Measurements from ENCODE around the gene AHRR. TPM values are rescaled to one million over a fixed set of nuclear protein-coding genes. Genes with fewer than 3 reads are reported as not detected.

The AHRR gene
- total RNA-seq, 1 donor from 2014 or later: 11.3 TPM

GRCh38 chr5:482506-482905 lies 161.0 kb downstream of the AHRR start:
- intact Hi-C loops (cut with DNase I): no loop called here
- Histone ChIP-seq H3K36me3 (no peaks in the 10 kb centered on the region), H3K4me3 (no peak overlapping the region), H3K9me3 (no peaks in the 10 kb centered on the region), H3K27me3 (peaks cover 58% of the 10 kb centered on the region), H3K4me1 (peaks cover 7% of the 10 kb centered on the region), H3K27ac (no peak overlapping the region)
- ATAC-seq (no peak), DNase-seq (no peak)
- TF ChIP-seq, protein P1, sequence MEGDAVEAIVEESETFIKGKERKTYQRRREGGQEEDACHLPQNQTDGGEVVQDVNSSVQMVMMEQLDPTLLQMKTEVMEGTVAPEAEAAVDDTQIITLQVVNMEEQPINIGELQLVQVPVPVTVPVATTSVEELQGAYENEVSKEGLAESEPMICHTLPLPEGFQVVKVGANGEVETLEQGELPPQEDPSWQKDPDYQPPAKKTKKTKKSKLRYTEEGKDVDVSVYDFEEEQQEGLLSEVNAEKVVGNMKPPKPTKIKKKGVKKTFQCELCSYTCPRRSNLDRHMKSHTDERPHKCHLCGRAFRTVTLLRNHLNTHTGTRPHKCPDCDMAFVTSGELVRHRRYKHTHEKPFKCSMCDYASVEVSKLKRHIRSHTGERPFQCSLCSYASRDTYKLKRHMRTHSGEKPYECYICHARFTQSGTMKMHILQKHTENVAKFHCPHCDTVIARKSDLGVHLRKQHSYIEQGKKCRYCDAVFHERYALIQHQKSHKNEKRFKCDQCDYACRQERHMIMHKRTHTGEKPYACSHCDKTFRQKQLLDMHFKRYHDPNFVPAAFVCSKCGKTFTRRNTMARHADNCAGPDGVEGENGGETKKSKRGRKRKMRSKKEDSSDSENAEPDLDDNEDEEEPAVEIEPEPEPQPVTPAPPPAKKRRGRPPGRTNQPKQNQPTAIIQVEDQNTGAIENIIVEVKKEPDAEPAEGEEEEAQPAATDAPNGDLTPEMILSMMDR (IDR thresholded peaks at IDR 0.05): no peak

DNA sequence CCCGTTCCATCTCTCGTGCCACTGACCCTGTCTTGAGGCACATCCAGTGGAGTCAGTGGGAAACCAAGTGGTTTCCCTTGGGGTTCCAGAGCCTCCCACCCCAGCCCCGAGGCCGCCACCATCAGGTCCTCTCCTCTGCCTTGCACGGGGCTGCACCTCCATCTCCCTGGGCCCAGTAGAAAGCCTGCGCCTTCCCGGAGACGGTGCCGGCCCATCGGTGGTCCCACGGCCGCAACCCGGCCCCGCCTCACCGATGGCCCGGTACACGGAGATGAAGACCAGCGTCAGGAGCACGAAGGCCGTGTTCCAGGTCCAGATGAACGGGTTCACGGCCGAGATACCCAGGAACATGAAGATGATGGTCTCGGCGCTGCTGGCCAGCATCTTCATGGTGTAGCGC lies 161.5 kb downstream of the AHRR start:
- TF ChIP-seq, protein P1 (IDR thresholded peaks at IDR 0.05): no peak
- DNase-seq (no peak), ATAC-seq (no peak)
- H3K36me3 ChIP-seq: no peaks in the 10 kb centered on the region
- H3K4me3 ChIP-seq: no peak overlapping the region
- peaks cover 7% of the 10 kb centered on the region for H3K4me1 ChIP-seq
- no peak overlapping the region for H3K27ac ChIP-seq
- peaks cover 58% of the 10 kb centered on the region for H3K27me3 ChIP-seq
- H3K9me3 ChIP-seq: no peaks in the 10 kb centered on the region
- intact Hi-C loops (cut with DNase I): no loop called here

DNA sequence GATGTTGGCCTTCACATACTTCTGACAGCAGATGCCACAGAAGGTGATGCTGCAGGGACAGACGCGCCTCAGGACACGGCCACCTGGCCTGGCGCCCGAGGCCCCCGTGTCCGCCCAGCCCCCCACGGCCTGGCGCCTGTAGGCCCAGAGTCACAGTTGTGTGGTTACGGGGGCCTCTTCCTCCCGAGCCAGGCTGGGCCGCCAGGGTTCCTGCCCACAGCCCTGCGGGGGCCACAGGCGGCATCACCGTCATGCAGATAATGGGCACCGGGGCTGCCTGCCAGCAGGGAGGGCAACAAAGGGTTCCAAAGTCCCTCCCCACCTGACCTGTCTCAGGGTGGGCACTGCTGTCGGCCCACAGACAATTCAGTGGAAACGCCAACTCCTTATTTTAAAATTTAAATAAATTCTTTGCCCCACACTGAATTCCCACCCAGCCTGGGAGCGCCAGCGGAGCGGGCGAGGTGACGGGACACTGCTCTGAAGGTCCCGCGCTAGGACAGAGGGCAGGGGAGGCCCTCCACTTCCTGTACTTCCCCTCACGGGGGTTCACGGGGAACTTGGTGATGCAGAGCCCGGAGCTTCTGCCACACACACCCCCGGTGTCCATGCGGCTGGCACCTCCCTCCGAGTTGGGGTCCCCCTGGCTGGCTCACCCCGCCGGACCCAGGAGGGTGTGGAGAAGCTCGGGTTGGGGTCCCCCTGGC lies 162.1 kb downstream of the AHRR start:
- no peak overlapping the region for H3K27ac ChIP-seq
- intact Hi-C loops (cut with DNase I): no loop called here
- ATAC-seq: no peak
- peaks cover 58% of the 10 kb centered on the region for H3K27me3 ChIP-seq
- TF ChIP-seq, protein P1 (IDR thresholded peaks at IDR 0.05): no peak
- H3K9me3 ChIP-seq: no peaks in the 10 kb centered on the region
- H3K4me1 ChIP-seq: peaks cover 7% of the 10 kb centered on the region
- H3K36me3 ChIP-seq: no peaks in the 10 kb centered on the region
- no peak overlapping the region for H3K4me3 ChIP-seq
- DNase-seq: no peak

DNA sequence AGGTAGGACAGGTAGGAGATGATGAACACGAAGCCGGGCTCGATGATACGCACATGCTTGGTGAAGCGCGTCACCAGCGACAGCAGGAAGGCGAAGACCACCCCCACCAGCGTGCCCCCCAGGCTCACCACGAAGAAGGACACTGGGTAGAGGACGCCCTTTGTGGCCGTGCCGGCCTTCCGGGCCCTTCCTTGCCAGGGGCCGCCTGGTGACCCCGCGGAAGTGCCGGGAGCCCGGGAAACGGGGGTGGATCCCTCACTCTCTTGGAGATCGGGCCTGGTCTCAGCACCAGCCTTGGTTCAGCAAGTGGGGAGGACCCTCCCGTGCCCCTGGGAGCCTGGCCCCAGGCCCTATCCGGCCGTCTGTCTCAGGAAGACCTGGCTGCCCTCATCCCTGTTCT lies 163.0 kb downstream of the AHRR start:
- H3K27ac ChIP-seq: no peak overlapping the region
- no peak for DNase-seq
- H3K9me3 ChIP-seq: no peaks in the 10 kb centered on the region
- H3K4me1 ChIP-seq: peaks cover 7% of the 10 kb centered on the region
- H3K4me3 ChIP-seq: no peak overlapping the region
- H3K27me3 ChIP-seq: peaks cover 54% of the 10 kb centered on the region
- no peak for ATAC-seq
- intact Hi-C loops (cut with DNase I): no loop called here
- H3K36me3 ChIP-seq: no peaks in the 10 kb centered on the region
- TF ChIP-seq, protein P1 (IDR thresholded peaks at IDR 0.05): no peak

DNA sequence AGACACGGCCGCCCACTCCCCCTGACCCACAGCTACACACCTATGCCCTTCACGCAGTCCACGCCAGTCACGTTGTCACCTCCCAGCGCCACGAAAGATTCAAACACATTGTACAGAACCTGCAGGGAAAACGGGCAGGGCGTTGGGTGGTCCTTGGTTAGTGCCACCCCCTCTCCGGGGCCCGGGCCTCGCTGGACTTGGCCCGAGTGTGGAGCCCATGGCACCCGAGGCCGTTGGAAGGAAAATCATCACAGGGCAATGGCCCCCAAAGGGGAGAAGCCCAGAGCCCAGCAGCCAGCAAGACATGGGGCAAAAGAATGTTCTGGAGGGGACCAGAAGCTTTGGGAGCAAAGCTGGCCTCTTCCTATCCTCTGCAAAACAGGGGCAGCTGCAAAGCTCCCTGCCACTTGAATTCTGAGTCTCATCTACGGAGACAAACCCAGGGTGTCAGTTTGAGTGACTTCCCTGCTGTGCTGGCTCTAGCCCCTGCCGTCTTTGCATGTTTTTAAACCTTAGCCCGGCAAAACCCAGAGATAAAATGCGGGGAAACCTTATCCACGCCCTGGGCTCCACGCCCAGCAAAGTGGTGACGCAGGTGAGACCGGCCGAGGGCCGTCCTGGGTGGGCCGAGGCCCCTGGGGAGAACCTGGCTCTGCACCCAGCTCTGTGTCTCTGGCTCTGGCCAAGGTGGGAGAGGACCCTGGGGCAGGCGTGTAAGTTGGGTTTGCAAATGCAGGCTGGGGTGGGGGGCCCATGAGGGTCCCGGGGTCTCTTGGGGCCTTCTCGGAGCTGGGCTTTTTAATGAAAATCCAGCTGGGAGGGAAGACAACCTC lies 163.8 kb downstream of the AHRR start:
- Histone ChIP-seq H3K27ac (no peak overlapping the region), H3K4me1 (peaks cover 7% of the 10 kb centered on the region), H3K4me3 (no peak overlapping the region), H3K9me3 (no peaks in the 10 kb centered on the region), H3K27me3 (peaks cover 46% of the 10 kb centered on the region), H3K36me3 (no peaks in the 10 kb centered on the region)
- TF ChIP-seq, protein P1 (IDR thresholded peaks at IDR 0.05): no peak
- intact Hi-C loops (cut with DNase I): no loop called here
- DNase-seq (no peak), ATAC-seq (no peak)

All from upper lobe of right lung (tissue), 1 donor.